ENCODE measurements around the gene PFKL. TPM values are rescaled to one million over a fixed set of nuclear protein-coding genes. Genes with fewer than 3 reads are reported as not detected.

PFKL gene
- total and polyA plus RNA-seq, 2 experiments from 2014 or later, result 40.3 to 106 TPM

DNA sequence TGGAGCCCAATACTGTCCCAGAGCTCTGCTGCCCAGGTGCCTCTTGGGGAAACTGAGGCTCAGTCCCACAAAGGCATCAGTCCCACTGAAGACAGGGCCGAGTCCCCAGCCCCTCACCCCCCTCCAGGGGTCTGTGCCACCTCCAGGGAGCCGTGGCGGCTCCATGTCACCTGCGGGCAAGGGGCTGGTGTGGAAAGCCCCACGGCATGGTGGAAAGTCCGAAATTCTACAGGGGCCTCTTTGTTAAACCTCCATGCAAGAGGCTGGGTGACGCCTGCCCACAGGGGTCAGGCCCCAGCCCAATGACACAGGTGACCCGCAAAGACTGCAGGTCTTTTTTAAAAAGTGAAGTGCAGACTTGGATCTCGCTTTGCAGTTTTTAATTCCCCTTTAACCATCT, 17.5 kb upstream of the PFKL start:
- DNase-seq (ENCODE audit: low spot score) (no peak), ATAC-seq (no peak)
- no peak overlapping the region for H3K27ac ChIP-seq (ENCODE audit: low read depth)
- H3K4me2 ChIP-seq, result no peak overlapping the region
- H3K27me3 ChIP-seq (ENCODE audit: insufficient read depth), result peaks cover 11% of the 10 kb centered on the region; the same call in 1 of the 2 replicates
- Mint-ChIP-seq H3K4me3 (no peak overlapping the region), H3K9me3 (no peaks in the 10 kb centered on the region), H3K27me3 (ENCODE audit: insufficient read depth, low read depth, poor library complexity) (peaks cover 11% of the 10 kb centered on the region), H3K4me1 (peaks cover 16% of the 10 kb centered on the region), H3K36me3 (ENCODE audit: low read depth) (no peaks in the 10 kb centered on the region), H3K27ac (no peak overlapping the region)
- no peaks in the 10 kb centered on the region for H3K79me2 ChIP-seq (replicated peaks; ENCODE audit: insufficient read depth)
- H4K20me1 ChIP-seq (replicated peaks; ENCODE audit: insufficient read depth), result no peaks in the 10 kb centered on the region
- no peak overlapping the region; the same call in 1 of the 2 replicates for H2AFZ ChIP-seq
- H3K4me1 ChIP-seq (ENCODE audit: insufficient read depth), result peaks cover 5% of the 10 kb centered on the region
- H3K36me3 ChIP-seq (ENCODE audit: insufficient read depth), result no peaks in the 10 kb centered on the region
- H3F3A ChIP-seq (replicated peaks; ENCODE audit: low read depth), result no peaks in the 10 kb centered on the region
- TF ChIP-seq ZNF462 (CRISPR knock-in tag; IDR thresholded peaks at IDR 0.05) (no peak), STAT1 (IDR thresholded peaks at IDR 0.05; ENCODE audit: unreplicated experiment) (no peak), CREB1 (CRISPR knock-in tag; IDR thresholded peaks at IDR 0.05; ENCODE audit: low read depth) (no peak), POLR2AphosphoS5 (IDR thresholded peaks at IDR 0.05; ENCODE audit: low read depth) (no peak), EZH2 (IDR thresholded peaks at IDR 0.05; ENCODE audit: low read depth, unreplicated experiment) (no peak), ZNF331 (CRISPR knock-in tag; IDR thresholded peaks at IDR 0.05; ENCODE audit: low read depth) (no peak), JUNB (IDR thresholded peaks at IDR 0.05; ENCODE audit: unreplicated experiment) (no peak), EZH2phosphoT487 (IDR thresholded peaks at IDR 0.05; ENCODE audit: unreplicated experiment) (no peak), NANOG (IDR thresholded peaks at IDR 0.05; ENCODE audit: borderline replicate concordance) (no peak), ZNF114 (CRISPR knock-in tag; IDR thresholded peaks at IDR 0.05) (no peak)
- TF ChIP-seq, protein P1, sequence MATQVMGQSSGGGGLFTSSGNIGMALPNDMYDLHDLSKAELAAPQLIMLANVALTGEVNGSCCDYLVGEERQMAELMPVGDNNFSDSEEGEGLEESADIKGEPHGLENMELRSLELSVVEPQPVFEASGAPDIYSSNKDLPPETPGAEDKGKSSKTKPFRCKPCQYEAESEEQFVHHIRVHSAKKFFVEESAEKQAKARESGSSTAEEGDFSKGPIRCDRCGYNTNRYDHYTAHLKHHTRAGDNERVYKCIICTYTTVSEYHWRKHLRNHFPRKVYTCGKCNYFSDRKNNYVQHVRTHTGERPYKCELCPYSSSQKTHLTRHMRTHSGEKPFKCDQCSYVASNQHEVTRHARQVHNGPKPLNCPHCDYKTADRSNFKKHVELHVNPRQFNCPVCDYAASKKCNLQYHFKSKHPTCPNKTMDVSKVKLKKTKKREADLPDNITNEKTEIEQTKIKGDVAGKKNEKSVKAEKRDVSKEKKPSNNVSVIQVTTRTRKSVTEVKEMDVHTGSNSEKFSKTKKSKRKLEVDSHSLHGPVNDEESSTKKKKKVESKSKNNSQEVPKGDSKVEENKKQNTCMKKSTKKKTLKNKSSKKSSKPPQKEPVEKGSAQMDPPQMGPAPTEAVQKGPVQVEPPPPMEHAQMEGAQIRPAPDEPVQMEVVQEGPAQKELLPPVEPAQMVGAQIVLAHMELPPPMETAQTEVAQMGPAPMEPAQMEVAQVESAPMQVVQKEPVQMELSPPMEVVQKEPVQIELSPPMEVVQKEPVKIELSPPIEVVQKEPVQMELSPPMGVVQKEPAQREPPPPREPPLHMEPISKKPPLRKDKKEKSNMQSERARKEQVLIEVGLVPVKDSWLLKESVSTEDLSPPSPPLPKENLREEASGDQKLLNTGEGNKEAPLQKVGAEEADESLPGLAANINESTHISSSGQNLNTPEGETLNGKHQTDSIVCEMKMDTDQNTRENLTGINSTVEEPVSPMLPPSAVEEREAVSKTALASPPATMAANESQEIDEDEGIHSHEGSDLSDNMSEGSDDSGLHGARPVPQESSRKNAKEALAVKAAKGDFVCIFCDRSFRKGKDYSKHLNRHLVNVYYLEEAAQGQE (IDR thresholded peaks at IDR 0.05; ENCODE audit: unreplicated experiment), result no peak
- TF ChIP-seq, protein P2, sequence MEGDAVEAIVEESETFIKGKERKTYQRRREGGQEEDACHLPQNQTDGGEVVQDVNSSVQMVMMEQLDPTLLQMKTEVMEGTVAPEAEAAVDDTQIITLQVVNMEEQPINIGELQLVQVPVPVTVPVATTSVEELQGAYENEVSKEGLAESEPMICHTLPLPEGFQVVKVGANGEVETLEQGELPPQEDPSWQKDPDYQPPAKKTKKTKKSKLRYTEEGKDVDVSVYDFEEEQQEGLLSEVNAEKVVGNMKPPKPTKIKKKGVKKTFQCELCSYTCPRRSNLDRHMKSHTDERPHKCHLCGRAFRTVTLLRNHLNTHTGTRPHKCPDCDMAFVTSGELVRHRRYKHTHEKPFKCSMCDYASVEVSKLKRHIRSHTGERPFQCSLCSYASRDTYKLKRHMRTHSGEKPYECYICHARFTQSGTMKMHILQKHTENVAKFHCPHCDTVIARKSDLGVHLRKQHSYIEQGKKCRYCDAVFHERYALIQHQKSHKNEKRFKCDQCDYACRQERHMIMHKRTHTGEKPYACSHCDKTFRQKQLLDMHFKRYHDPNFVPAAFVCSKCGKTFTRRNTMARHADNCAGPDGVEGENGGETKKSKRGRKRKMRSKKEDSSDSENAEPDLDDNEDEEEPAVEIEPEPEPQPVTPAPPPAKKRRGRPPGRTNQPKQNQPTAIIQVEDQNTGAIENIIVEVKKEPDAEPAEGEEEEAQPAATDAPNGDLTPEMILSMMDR (conservative IDR thresholded peaks at IDR 0.05; ENCODE audit: low read depth in 2 of 2), result no peak
- TF ChIP-seq, protein P3, sequence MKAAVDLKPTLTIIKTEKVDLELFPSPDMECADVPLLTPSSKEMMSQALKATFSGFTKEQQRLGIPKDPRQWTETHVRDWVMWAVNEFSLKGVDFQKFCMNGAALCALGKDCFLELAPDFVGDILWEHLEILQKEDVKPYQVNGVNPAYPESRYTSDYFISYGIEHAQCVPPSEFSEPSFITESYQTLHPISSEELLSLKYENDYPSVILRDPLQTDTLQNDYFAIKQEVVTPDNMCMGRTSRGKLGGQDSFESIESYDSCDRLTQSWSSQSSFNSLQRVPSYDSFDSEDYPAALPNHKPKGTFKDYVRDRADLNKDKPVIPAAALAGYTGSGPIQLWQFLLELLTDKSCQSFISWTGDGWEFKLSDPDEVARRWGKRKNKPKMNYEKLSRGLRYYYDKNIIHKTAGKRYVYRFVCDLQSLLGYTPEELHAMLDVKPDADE (IDR thresholded peaks at IDR 0.05), result no peak
- H3K4me3 ChIP-seq, result no peak overlapping the region
- H3K9me2 ChIP-seq (ENCODE audit: insufficient read depth), result no peaks in the 10 kb centered on the region
